Ovary (tissue), 9 donors: ENCODE data around the gene CRTC1. TPM values are rescaled to one million over a fixed set of nuclear protein-coding genes. Genes with fewer than 3 reads are reported as not detected.
"Not testable (repeated sequence)": the region's sequence is repeated elsewhere in the genome, so short reads cannot be mapped to it uniquely, and the experiment has no call there.

ENCODE experiments used
- DNase-seq, 5 donors: peaks; one replicate each; pipeline ENCODE4 v3.0.0-alpha.2; 2019 to 2020
- H3K27ac ChIP-seq, 2 donors: fragments of 200-600 bp; one replicate each; pipeline versions ENCODE4 v1.5.1 to v1.8.0; 2019 to 2022
- H3K27me3 ChIP-seq: fragments of 200-600 bp; one replicate; pipeline ENCODE4 v1.8.0; 2022
- H3K36me3 ChIP-seq: fragments of 200-600 bp; sonication (generic); one replicate; pipeline ENCODE4 v1.5.1; 2019
- H3K4me1 ChIP-seq: one replicate; pipeline ENCODE4 v1.8.1; 2013; ENCODE audit warnings: mild to moderate bottlenecking, moderate library complexity; ENCODE audit not compliant: insufficient read depth
- H3K4me3 ChIP-seq: fragments of 200-600 bp; sonication (generic); one replicate; pipeline ENCODE4 v1.5.1; 2017
- H3K9me3 ChIP-seq, 2 donors: fragments of 200-600 bp in 1 of 2; sonication (generic) in 1 of 2; one replicate each; pipeline versions ENCODE4 v1.5.1 to v1.8.1; 2013 to 2019; ENCODE audit warnings: mild to moderate bottlenecking in 1 of 2, moderate library complexity in 1 of 2
- EP300 ChIP-seq: sonication (generic); formaldehyde crosslinking; IDR thresholded peaks from one replicate; pipeline ENCODE4 v1.6.1; 2017; ENCODE audit warnings: antibody characterized with exemption
- POLR2A ChIP-seq: fragments of 450-650 bp; IDR thresholded peaks from one replicate; pipeline ENCODE4 v1.6.1; 2017; ENCODE audit warnings: antibody characterized with exemption, mild to moderate bottlenecking, moderate library complexity
- WGBS, 3 donors: extraction: QIAGEN DNeasy Blood & Tissue Kit in 1 of 3; methylation state at CpG; one replicate each; pipeline versions ENCODE4 v1.1.5 to v1.1.7; 2013 to 2017; 5-methylcytosine and 5-hydroxymethylcytosine counted together
- intact Hi-C, 4 donors: fragments of 100-400 bp; cut with DNase I; formaldehyde crosslinking; loops; one replicate each; pipeline versions ENCODE4 v1.11.0 to v1.15.1; 2022 to 2023
- polyA plus RNA-seq, 2 donors: library from polyadenylated mRNA; stranded (reverse); fragments of 200-250 nt in 1 of 2; fragments of 350-450 nt in 1 of 2; fragmentation: Illumina TruSeq in 1 of 2; extraction: RNeasy Lipid Tissue Mini Kit (QIAGEN cat#74804) in 1 of 2; gene quantifications; one replicate each; pipeline ENCODE4 v1.2.3, GENCODE V29; 2013 to 2014
- total RNA-seq, 7 donors: library from RNA; depleted of rRNA in 2 of 7; stranded (reverse); fragments of >200 nt in 2 of 7; fragmentation: NEBNext Ultra II Directional in 3 of 7; extraction: Animal tissue kit (Norgen Biotek cat#: 25700) in 3 of 7; gene quantifications; one replicate each; pipeline versions ENCODE4 v1.1.0 to v1.2.4, GENCODE V29; 2016 to 2023
- TF ChIP-seq, protein P1 (sequence below), 3 donors: fragments of 450-650 bp in 2 of 3; fragments of 200-600 bp in 1 of 3; IDR thresholded peaks; one replicate each; pipeline versions ENCODE4 v1.5.1 to v1.8.0; 2016 to 2022; ENCODE audit warnings: antibody characterized with exemption in 3 of 3, mild to moderate bottlenecking in 1 of 3
- donor health status: DM: no; HTN: no; CAD: no; lungs with moderate emphysema.
- donor health status: DM: no; HTN: no; CAD: no.
- donor health status: Bipolar disorder and iron deficiency.
- donor health status: DM: yes; HTN: yes; CAD: no.
- donor health status: DM: no; HTN: no; CAD: no.
- donor health status: DM: yes; HTN: yes; CAD: no.

Gene CRTC1
- total and polyA plus RNA-seq, 9 donors, result 2.3 to 19.5 (median 12.9) TPM

DNA sequence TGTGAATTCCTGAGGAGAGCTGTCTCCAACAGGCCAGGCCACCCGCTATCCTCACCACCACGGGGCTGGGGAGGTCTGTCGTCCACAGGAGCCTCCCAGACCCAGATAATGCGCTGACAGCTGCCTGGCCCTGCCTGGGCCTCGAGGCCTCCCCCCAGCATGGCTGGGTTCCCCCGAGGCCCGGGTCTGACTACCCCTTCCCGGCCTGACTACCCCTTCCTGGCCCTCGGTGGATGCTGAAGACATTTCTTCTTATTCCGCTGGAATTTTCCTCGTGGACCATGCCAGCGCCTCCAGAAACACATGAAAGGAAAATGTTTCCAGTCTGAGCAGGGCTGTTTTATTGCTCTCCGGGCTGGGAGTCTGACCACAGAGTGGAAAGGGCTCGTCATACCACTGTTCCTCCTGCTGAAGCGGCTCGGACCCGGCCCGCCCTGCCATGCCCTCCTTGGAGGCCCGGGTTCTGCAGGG, 124.4 kb downstream of the CRTC1 start:
- Histone ChIP-seq H3K9me3 (no peaks in the 10 kb centered on the region), H3K27me3 (no peaks in the 10 kb centered on the region), H3K4me3 (no peak overlapping the region), H3K27ac (no peak overlapping the region), H3K4me1 (no peaks in the 10 kb centered on the region), H3K36me3 (no peaks in the 10 kb centered on the region)
- DNase-seq, result no peak
- TF ChIP-seq EP300 (no peak), POLR2A (no peak)
- TF ChIP-seq, protein P1, sequence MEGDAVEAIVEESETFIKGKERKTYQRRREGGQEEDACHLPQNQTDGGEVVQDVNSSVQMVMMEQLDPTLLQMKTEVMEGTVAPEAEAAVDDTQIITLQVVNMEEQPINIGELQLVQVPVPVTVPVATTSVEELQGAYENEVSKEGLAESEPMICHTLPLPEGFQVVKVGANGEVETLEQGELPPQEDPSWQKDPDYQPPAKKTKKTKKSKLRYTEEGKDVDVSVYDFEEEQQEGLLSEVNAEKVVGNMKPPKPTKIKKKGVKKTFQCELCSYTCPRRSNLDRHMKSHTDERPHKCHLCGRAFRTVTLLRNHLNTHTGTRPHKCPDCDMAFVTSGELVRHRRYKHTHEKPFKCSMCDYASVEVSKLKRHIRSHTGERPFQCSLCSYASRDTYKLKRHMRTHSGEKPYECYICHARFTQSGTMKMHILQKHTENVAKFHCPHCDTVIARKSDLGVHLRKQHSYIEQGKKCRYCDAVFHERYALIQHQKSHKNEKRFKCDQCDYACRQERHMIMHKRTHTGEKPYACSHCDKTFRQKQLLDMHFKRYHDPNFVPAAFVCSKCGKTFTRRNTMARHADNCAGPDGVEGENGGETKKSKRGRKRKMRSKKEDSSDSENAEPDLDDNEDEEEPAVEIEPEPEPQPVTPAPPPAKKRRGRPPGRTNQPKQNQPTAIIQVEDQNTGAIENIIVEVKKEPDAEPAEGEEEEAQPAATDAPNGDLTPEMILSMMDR (IDR thresholded peaks at IDR 0.05), result no peak
- intact Hi-C loops, result no loop called here
- WGBS, 3 donors, result 37 to 56% (median 55%) methylated on average over 17 to 19 of the region's 19 CpGs

- 44 to 50% (median 48%) methylated on average over 14 of the region's 14 CpGs for WGBS, 3 donors
- no peaks in the 10 kb centered on the region for H3K9me3 ChIP-seq
- no peak overlapping the region for H3K4me3 ChIP-seq
- no peaks in the 10 kb centered on the region for H3K27me3 ChIP-seq
- DNase-seq, result peak in 3 of 5 donors; percentile 61 to 77 (median 66)
- TF ChIP-seq, protein P1 (IDR thresholded peaks at IDR 0.05), result no peak
- TF ChIP-seq EP300 (peak; percentile 87), POLR2A (no peak)
- no peaks in the 10 kb centered on the region for H3K36me3 ChIP-seq
- intact Hi-C loops, result no loop called here
- no peaks in the 10 kb centered on the region for H3K4me1 ChIP-seq
- no peak overlapping the region for H3K27ac ChIP-seq
These were observed 125.8 kb downstream of the CRTC1 start for GRCh38 chr19:18809149-18809868.

GRCh38 chr19:18811638-18812037, 128.2 kb downstream of the CRTC1 start:
- H3K27ac ChIP-seq, H3K9me3 ChIP-seq, H3K36me3 ChIP-seq, intact Hi-C loops, H3K4me3 ChIP-seq, H3K27me3 ChIP-seq, H3K4me1 ChIP-seq, DNase-seq: not testable (repeated sequence)
- 91 to 96% (median 94%) methylated on average over 5 of the region's 5 CpGs for WGBS, 3 donors

- no peak overlapping the region for H3K27ac ChIP-seq
- no peaks in the 10 kb centered on the region for H3K36me3 ChIP-seq
- no peak overlapping the region for H3K4me3 ChIP-seq
- H3K27me3 ChIP-seq, result no peaks in the 10 kb centered on the region
- 9 to 18% (median 14%) methylated on average over 9 of the region's 9 CpGs for WGBS, 3 donors
- no peaks in the 10 kb centered on the region for H3K4me1 ChIP-seq
- intact Hi-C loops, result no loop called here
- no peak for TF ChIP-seq EP300
- TF ChIP-seq, protein P1 (IDR thresholded peaks at IDR 0.05), result no peak
- no peak for TF ChIP-seq POLR2A
- peak in 2 of 5 donors; percentile 52 to 63 for DNase-seq
- H3K9me3 ChIP-seq, result no peaks in the 10 kb centered on the region
These were observed 130.6 kb downstream of the CRTC1 start for GRCh38 chr19:18814063-18814462.

DNA sequence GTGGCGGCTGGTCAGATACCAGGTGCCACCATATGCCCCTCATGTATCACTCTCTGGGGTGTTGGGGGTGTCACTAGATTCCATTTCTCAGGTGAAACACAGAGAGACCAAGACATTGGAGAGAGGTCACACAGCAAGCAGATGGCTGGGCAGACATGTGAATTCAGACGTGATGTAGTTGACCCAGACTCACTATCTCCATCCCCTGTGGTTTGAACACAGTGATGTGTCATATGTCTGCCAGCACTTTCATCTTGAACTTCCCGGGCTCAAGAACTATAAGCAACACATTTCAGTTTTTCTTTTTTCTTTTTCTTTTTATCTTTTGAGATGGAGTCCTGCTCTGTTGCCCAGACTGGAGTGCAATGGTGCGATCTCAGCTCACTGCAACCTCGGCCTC, 132.2 kb downstream of the CRTC1 start:
- WGBS, 3 donors, result 70 to 80% (median 80%) methylated on average over 5 of the region's 5 CpGs
- Histone ChIP-seq H3K36me3 (no peaks in the 10 kb centered on the region), H3K27me3 (no peaks in the 10 kb centered on the region)

DNA sequence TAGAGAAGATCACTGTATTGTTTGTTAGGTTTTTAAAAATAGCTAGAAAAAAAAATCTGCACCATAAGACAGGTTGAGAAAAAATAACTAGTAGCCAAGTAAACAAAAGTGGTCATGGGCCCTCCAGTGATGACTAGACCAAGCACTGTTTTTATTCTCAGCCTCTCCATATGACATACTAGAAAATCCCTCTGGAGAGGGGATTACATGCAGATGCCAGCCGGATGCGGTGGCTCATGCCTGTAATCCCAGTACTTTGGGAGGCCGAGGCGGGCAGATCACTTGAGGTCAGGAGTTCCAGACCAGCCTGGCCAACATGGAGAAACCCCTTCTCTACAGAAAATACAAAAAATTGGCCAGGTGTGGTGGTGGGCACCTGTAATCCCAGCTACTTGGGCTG, 133.2 kb downstream of the CRTC1 start:
- H3K36me3 ChIP-seq, H3K27ac ChIP-seq, H3K9me3 ChIP-seq, H3K4me3 ChIP-seq, H3K27me3 ChIP-seq, DNase-seq, H3K4me1 ChIP-seq, intact Hi-C loops: not testable (repeated sequence)
- 90 to 99% (median 97%) methylated on average over 4 of the region's 4 CpGs for WGBS, 3 donors

More for the DNA sequence above, 132.2 kb downstream of the CRTC1 start:
- intact Hi-C loops, result no loop called here
- no peak overlapping the region for H3K4me3 ChIP-seq
- H3K9me3 ChIP-seq, result no peaks in the 10 kb centered on the region
- DNase-seq, result no peak
- H3K27ac ChIP-seq, result no peak overlapping the region
- TF ChIP-seq EP300, result no peak
- H3K4me1 ChIP-seq, result no peaks in the 10 kb centered on the region
